HG02870 (cell line): ENCODE results near the gene MAP4K3.
A peak's percentile ranks its signal among the peaks of the same experiment; 100 is the strongest.

Experiments used
- ATAC-seq: cut with Tn5 transposase; IDR thresholded peaks from one replicate; pipeline ENCODE4 v1.9.1; 2021; ENCODE audit warnings: mild to moderate bottlenecking, moderate library complexity; ENCODE audit not compliant: unreplicated experiment

Gene MAP4K3

DNA sequence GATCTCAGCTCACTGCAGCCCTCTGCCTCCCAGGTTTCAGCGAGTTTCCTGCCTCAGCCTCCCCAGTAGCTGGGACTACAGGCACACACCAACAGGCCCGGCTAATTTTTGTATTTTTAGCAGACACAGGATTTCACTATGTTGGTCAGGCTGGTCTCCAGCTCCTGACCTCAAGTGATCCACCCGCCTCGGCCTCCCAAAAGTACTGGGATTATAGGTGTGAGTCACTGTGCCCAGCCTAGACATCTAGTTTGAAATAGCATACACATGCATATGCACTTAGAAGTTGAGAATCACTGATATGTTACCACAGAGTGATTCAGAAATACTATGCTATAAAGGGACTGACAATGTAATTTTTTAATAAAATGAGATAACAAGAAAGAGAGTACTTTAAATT, 123.5 kb downstream of the MAP4K3 start:
- no peak for ATAC-seq

DNA sequence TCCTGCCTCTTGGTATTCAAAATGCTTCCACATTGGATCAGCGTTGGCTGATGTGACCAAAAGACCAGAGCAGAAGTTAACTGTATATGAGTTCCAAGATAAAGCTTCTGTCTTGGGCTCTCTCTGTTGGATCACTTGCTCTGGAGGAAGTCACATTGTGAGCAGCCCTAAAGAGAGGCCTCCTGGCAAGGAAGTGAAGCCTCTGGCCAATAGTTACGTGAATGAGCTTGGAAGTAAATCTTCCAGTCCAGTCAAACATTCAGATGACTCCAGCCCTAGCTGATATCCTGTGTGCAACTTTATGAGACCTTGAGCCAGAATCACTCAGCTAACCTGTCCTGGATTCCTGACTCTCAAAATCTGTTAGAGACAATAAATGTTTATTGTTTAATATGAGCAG, 125.6 kb downstream of the MAP4K3 start:
- ATAC-seq = no peak

DNA sequence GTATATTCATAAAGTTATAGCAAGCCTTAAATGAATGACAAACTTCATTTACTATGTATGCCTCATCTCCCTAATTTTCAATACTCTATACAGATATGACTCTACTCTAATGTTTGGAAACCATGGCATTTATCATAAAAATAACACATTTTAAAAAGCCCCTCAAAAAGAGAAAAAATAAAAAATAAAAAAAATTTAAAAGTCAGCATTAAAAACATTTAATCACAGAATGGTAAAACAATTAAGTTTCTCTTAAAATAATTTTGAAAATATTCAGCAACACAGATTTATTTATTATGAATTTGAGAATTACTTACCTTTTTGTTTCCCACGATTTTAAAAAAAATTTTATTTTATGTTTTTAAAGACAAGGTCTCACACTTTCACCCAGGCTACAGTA, 128.3 kb downstream of the MAP4K3 start:
- no peak for ATAC-seq

DNA sequence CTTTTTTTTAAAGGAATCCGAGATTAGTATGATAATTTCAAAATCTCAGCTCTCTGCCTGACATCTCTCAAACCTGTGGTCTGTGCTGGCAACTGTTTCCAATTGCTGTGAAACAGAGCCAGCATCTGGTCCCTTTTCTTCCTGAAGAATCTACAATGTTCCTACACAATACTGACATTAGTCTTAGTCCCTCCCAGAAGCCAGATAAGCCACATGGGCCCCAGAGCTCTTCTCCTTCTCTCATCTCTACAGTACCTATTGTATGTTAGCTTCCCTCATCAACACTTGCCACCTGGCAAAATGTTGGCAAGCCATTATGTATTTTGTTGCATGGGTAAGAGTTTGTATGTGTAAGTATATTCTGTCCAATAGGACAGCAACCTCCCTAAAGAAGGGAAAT, 130.5 kb downstream of the MAP4K3 start:
- no peak for ATAC-seq

DNA sequence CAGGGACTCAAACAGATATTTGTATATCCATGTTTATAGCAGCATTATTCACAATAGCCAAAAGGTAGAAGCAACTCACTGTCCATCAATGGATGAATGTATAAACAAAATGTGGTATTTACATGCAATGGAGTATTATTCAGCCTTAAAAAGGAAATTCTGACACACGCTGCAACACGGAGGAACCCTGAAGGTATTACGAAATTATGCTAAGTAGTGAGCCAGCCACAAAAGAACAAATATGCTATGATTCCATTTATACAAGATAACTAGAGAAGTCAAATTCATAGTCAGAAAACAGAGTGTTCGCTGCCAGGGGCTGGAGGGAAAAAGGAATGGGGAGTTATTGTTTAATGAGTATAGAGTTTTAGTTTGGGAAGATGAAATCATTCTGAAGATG, 132.4 kb downstream of the MAP4K3 start:
- no peak for ATAC-seq

DNA sequence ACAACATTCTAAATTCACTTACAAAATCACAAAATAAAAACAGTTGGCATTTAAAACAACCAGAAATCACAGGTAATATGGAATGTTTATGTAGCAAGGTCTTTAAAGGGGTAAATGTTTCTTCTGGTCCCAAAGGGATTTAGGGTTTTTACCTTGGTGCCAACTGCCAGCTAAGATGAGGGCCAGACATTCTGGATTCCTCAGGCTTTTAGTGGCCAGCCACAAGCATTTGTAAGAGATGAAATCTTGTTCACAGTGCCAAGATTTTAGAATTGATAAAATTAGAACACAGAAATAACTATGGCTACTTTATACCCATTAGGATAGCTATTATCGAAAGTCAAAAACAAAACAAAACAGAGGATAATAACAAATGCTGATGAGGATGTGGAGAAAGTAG, 132.9 kb downstream of the MAP4K3 start:
- no peak for ATAC-seq

DNA sequence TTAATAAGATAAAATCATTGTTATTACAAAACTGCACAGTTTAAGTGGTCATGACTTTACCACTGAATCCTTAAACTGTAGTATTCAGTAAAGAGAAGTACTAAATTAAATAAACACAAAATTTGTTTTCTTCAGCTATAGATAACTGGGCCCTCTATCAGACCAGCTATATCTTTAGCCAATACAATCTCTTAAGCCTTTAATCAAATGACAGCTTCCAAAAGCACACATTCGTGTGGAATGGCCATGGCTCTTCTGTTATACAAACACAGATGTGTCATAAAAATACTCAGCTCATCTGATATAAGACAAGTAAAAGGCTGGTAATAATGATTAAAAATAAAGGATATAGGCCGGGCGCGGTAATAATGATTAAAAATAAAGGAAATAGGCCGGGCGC, 135.7 kb downstream of the MAP4K3 start:
- no peak for ATAC-seq

DNA sequence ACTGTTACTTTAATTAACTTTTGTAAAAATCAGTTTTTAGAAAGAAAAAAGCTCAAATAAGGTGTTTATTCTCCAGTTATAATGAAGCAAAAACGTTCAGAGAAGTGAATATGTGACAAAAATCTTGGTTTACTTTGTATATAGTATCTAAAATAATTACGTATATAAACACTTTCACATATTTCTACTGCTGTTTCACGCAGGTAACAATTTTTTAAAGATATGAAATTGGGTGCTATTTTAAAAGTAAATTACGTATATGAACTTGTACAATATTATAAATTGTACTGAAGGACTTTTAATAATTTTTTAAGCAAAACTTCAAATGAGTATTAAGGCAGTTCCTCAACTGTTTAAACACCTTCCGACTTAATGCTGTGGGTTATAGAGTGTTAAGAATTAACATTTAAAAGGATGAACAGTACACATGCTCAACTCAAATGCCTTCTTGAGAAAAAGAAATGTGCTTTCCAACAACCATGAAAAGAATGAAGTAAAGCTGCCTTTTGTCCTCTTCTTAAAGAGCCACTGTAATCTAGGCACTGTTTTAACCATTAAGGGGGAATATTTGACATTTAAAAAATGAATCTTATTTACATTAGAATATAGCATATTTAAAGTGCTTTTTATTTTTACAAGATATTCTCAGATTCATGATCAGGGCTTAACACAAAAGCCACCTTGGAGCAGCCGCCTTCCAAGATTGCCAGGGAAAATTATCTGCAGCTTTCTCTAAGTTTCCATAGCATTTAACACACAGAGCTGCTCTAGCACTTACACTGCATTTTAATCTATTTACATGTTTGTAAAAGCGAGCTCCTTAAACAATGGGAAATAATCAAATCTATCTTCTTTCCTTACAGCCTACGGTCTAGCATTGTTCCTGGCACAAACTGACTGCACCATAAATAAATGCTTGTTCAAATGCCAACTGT, 136.8 kb downstream of the MAP4K3 start:
- no peak for ATAC-seq

DNA sequence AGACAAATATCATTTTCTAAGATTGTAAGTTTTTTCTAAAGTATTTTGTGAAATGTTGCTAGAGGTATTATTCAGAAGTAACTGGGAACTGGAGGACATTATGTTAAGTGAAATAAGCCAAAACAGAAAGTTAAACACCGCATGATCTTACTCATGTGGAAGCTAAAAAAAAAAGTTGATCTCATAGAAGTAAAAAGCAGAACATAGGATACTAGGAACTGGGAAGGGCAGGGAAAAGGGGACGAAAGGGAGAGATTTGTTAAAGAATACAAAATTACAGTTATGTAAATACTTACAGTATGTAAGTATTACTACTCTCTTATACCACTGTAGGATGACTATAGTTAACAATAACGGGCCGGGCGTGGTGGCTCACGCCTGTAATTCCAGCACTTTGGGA, 146.7 kb downstream of the MAP4K3 start:
- ATAC-seq = no peak

DNA sequence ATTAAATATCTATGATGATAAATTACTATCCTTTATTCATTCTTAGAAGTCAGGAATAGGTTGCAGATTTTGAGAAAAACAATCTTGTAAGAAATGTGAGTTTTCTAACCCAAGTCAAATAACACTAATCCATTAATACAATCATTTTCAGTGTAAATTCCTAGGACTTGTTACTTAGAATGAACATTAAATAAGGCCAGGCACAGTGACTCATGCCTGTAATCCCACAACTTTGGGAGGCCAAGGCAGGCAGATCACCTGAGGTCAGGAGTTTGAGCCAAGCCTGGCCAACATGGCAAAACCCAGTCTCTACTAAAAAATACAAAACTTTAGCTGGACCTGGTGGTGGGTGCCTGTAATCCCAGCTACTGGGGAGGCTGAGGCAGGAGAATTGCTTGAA, 147.5 kb downstream of the MAP4K3 start:
- no peak for ATAC-seq

DNA sequence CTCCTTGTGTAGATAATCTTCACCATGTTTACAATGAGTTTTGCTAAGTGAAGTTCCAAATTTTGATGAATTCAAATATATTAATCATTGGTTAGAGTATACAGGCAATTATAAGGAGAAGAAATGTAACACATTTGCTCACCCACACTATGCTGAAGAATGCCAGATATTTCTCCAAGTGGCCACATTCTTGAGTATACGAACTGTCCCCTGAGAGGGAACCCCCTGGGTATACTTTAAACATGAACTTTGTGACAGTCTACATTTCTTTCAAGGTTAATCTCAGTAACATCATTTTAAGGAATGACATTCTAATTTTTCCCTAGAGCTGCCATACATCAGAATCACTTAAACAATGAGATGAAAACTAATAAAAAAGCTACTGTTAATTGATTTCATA, 153.5 kb downstream of the MAP4K3 start:
- ATAC-seq = no peak

DNA sequence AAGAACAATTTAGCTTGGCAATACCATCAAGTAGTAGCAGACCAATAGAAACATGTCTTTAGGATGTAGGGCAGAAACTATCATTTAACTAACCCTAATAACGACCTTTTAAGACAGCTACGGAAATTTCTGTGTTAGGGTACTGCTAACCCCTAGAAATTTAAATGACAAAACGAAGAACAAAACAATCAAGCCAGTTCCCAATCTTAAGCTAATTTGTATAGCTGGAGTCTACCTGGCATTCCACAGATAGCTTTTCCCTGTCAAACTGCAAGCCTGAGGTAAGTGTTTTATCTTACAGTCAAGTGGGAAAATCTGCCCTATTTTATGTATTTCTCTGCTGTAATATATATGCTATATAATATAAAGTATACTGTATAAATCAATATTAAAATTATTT, 155.7 kb downstream of the MAP4K3 start:
- ATAC-seq = no peak

DNA sequence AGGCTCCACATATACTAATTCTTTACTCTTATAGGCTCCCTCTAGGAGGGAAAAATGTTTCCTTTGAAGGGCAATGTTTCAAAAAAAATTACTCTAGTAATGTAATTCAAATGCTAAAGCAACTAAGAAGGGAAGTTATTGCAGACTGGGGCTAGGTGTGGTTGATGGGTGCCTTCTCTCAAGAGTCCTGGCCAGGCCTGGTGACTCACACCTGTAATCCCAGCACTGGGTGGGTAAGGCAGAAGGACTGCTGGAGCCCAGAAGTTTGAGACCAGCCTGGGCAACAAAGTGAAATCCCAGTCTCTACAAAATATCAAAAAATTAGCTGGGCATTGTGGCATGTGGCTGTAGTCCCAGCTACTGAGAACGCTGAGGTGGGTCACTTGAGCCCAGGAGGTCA, 162.1 kb downstream of the MAP4K3 start:
- no peak for ATAC-seq

DNA sequence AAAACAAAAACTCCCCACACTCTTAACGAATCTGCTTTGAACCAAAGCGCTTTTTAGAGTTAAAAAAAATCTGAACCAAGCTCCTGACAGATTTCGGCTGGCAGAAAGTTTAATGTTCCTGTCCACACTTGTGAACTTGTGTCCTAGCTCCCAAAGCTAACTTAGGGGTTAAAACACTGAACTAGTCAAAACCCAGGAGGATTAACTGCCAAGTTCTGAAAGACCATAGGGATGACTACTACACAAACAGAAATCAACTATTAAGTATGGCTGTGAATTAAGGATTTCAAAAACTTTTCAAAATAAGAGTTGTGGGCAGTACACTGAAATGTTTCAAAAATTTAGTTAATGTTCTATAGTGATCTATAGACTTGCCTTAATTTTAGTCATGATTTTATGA, 167.1 kb downstream of the MAP4K3 start:
- ATAC-seq = no peak

DNA sequence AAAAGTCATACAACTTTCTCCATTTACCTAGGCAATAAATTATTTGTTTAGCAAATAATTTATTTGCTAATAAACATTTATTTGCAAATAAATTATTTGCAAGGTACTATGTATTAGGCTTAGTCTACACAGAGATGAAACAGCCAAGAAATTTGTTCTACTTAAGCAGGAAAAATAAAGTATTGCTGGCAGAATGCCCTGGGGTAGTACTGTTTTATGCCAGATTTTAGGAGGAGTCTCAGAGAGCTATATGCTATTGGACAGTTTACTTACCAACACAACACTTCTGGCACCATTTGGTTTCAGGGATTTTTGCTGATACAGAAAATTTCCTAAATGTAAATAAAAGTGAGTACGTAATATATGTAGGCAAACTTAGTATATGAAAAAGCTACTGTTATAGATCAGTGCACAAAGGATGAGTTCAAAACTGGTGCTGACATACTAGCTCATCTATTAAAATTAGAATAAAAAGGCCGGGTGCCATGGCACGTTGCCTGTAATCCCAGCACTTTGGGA, 170.1 kb downstream of the MAP4K3 start:
- no peak for ATAC-seq

DNA sequence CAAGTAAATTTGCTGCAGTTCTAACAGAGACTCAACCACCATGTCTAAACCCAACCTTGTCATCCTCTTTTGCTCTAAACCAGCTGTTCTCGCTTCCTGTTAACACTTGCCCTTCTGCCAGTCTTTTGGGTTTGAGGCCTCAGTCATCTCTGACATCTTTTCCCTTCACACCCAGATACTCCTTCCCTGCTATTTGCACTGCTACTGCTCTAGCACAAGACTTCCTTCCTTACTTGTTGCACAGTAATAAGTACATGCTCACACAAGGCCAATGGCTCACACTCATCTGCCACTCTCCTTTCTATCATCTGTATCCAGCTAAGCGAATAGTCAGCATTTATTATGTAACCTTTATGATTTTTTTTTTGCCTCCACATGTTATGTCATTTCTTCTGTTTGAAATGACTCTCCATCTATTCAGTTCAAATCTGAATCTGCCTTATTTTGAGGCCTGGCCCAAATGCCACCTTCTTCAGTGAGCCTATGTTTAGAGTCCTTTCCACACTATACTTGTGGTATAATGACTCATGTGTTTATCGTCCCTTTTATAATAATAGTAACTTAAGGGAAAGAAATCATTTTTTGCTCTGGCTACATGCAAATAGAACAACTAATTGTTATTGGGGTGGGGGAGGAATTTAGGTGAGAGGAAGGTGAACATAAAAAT, 170.8 kb downstream of the MAP4K3 start:
- peak; percentile 74 for ATAC-seq

DNA sequence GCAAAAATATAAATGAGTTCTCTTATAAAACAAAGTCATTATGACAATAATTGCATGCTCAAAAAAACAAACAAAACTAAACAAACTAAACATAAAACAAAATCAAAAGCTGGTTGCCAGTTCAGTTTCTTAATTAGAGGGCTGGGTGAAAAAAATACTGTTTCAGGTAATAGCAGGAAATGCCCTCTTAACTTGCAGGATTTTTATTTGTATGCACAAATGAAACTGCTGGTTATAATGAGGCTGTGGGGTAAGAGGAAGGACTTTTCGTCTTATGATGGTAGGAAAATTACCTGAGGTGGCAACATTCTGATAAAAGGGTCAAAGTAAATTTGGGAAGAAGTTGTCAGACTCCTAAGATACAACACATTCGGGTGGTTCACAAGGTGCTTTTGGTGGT, 171.8 kb downstream of the MAP4K3 start:
- ATAC-seq = no peak

DNA sequence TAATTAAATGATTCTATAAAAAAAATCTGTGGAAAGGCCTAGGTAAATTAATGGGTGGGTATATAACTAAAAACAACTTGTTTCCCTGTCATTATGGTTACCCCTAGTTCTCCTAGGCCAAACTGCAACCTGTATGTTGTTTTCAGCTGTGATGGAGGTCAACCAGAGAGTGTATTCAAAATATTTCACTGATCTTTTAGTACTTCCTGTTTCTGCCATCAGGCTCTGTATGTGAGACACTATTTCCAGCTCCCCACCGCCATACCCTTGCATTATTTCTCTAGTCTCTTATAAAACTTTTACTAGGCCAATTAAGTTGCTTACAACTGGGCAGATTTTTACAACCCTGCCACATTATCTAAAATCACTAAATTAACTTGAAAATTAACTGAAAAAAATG, 172.4 kb downstream of the MAP4K3 start:
- peak; percentile 52 for ATAC-seq

DNA sequence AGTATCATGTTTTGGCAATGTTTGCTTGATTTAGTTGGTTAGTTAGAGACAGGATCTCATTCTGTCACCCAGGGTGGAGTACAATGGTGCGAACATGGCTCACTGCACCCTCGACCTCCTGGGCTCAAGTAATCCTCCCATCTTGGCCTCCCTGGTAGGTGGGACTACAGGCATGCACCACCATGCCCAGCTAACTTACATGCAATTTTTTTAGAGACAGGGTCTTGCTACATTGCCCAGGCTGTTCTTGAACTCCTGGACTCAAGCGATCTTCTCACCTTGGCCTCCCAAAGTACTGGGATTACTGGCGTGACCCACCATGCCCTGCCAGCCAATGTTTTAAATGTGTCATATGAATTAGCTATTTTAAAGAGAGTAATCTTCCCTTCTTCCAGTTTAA, 177.0 kb downstream of the MAP4K3 start:
- no peak for ATAC-seq

DNA sequence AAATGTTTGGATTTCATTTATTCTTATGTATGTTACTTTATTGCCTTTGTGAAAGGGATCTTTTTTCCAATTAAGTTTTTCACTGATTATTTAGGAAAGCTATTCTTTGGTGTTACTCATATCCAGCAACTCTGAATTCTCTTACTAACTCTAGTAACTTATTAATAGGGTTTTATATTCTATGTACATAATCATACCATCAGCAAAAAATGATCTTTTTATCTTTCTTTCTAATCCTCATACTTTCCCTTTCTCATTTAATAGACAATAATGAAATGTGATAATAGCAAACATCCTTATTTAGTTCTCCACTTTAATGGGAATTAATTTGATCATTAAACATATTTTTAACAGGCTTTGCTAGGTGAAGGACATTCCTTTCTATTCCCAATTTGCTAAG, 181.0 kb downstream of the MAP4K3 start:
- no peak for ATAC-seq

DNA sequence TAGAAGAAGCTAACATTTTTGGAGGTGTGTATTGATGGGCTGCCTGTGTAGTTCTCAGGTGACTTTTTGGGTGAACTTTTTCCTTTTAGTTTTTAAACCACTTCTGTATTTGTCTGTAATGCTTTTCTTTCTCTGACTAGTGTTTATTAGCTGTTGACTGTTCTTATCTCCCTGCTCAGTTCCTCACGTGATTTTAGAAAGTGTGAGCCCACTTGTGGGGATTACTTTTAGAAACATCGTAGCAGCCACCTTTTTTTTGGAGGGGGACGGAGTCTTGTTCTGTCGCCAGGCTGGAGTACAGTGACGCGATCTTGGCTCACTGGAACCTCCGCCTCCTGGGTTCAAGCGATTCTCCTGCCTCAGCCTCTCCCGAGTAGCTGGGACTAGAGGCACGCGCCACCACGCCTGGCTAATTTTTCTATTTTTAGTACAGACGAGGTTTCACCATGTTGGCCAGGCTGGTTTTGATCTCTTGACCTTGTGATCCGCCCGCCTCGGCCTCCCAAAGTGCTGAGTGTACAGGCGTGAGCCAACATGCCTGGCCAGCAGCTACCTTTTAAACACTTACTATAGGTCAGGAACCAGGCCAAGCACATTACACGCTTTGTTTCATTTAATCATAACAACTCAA, 184.1 kb downstream of the MAP4K3 start:
- ATAC-seq = no peak
